H9 (cell line): ENCODE data around the gene TRMT1. TPM values are rescaled to one million over a fixed set of nuclear protein-coding genes. Genes with fewer than 3 reads are reported as not detected.

Source experiments
- DNase-seq: peaks from one replicate; pipeline ENCODE4 v3.0.0-alpha.2; 2017
- H2AFZ ChIP-seq: one replicate; pipeline ENCODE4 v1.6.1; 2013; ENCODE audit warnings: mild to moderate bottlenecking, low read length, control low read depth, moderate library complexity
- H2AK5ac ChIP-seq: 2 replicates; pipeline ENCODE4 v1.6.1; 2013; ENCODE audit warnings: low read length, control low read depth, mixed read lengths; ENCODE audit not compliant: insufficient read length
- H2BK120ac ChIP-seq: one replicate; pipeline ENCODE4 v1.6.1; 2013; ENCODE audit warnings: low read depth, mild to moderate bottlenecking, low read length, control low read depth, inconsistent platforms; ENCODE audit not compliant: poor library complexity, severe bottlenecking
- H2BK12ac ChIP-seq: 2 replicates; pipeline ENCODE4 v1.6.1; 2013; ENCODE audit warnings: low read length, control low read depth, mixed read lengths, low read depth; ENCODE audit not compliant: insufficient read length
- H2BK15ac ChIP-seq: 2 replicates; pipeline ENCODE4 v1.6.1; 2013; ENCODE audit warnings: low read depth, low read length, control low read depth
- H2BK20ac ChIP-seq: one replicate; pipeline ENCODE4 v1.6.1; 2013; ENCODE audit warnings: low read depth, mild to moderate bottlenecking, low read length, control low read depth, inconsistent platforms; ENCODE audit not compliant: poor library complexity, severe bottlenecking
- H2BK5ac ChIP-seq: 2 replicates; pipeline ENCODE4 v1.6.1; 2013; ENCODE audit warnings: low read length, control low read depth, mixed read lengths; ENCODE audit not compliant: insufficient read length
- H3K14ac ChIP-seq: 2 replicates; pipeline ENCODE4 v1.6.1; 2013; ENCODE audit warnings: low read length, control low read depth; ENCODE audit not compliant: insufficient read depth
- H3K18ac ChIP-seq: 2 replicates; pipeline ENCODE4 v1.6.1; 2013; ENCODE audit warnings: low read depth, mild to moderate bottlenecking, mixed read lengths, low read length, control low read depth; ENCODE audit not compliant: insufficient read length
- H3K23ac ChIP-seq: 2 replicates; pipeline ENCODE4 v1.6.1; 2013; ENCODE audit warnings: low read length, control low read depth, mixed read lengths, low read depth; ENCODE audit not compliant: insufficient read length
- H3K23me2 ChIP-seq: 2 replicates; pipeline ENCODE4 v1.6.1; 2013; ENCODE audit warnings: low read depth, mild to moderate bottlenecking, mixed read lengths, low read length, control low read depth; ENCODE audit not compliant: insufficient read length, poor library complexity, severe bottlenecking
- H3K27ac ChIP-seq: 2 replicates; pipeline ENCODE4 v1.5.1; 2013; ENCODE audit warnings: low read length, control low read depth, mixed read lengths, low read depth; ENCODE audit not compliant: insufficient read length
- H3K27me3 ChIP-seq: 2 replicates; pipeline ENCODE4 v1.6.1; 2013; ENCODE audit warnings: low read length, control low read depth, inconsistent platforms; ENCODE audit not compliant: insufficient read depth
- H3K4ac ChIP-seq: 2 replicates; pipeline ENCODE4 v1.6.1; 2013; ENCODE audit warnings: low read depth, mild to moderate bottlenecking, control low read depth, inconsistent platforms, low read length, moderate library complexity
- H3K4me1 ChIP-seq: 2 replicates; pipeline ENCODE4 v1.6.1; 2013; ENCODE audit warnings: low read length, control low read depth, inconsistent platforms; ENCODE audit not compliant: insufficient read depth
- H3K4me2 ChIP-seq: 2 replicates; pipeline ENCODE4 v1.6.1; 2013; ENCODE audit warnings: low read length, control low read depth, mixed read lengths; ENCODE audit not compliant: insufficient read length, insufficient read depth
- H3K56ac ChIP-seq: 2 replicates; pipeline ENCODE4 v1.6.1; 2013; ENCODE audit warnings: low read depth, mild to moderate bottlenecking, mixed read lengths, low read length, control low read depth; ENCODE audit not compliant: insufficient read length
- H3K79me1 ChIP-seq: 2 replicates; pipeline ENCODE4 v1.6.1; 2013; ENCODE audit warnings: low read depth, mild to moderate bottlenecking, moderate library complexity, low read length, control low read depth, inconsistent platforms; ENCODE audit not compliant: insufficient read depth, poor library complexity, severe bottlenecking
- H3K79me2 ChIP-seq: 2 replicates; pipeline ENCODE4 v1.6.1; 2013; ENCODE audit warnings: low read length, control low read depth, inconsistent platforms; ENCODE audit not compliant: insufficient read depth
- H3K9ac ChIP-seq: 2 replicates; pipeline ENCODE4 v1.6.1; 2013; ENCODE audit warnings: low read length, control low read depth, mixed read lengths; ENCODE audit not compliant: insufficient read length; ENCODE audit errors: extremely low read depth
- H3K9me3 ChIP-seq: one replicate; pipeline ENCODE4 v1.6.1; 2013; ENCODE audit warnings: low read depth, low read length, inconsistent platforms; ENCODE audit not compliant: control insufficient read depth
- H3T11ph ChIP-seq: one replicate; pipeline ENCODE4 v1.6.1; 2013; ENCODE audit warnings: mild to moderate bottlenecking, low read length, control low read depth, inconsistent platforms
- H4K20me1 ChIP-seq: one replicate; pipeline ENCODE4 v1.6.1; 2013; ENCODE audit not compliant: control insufficient read depth, insufficient read length, insufficient read depth
- H4K5ac ChIP-seq: 2 replicates; pipeline ENCODE4 v1.6.1; 2013; ENCODE audit warnings: low read depth, mild to moderate bottlenecking, mixed read lengths, low read length, control low read depth; ENCODE audit not compliant: insufficient read length
- H4K8ac ChIP-seq: replicated peaks from 2 replicates; pipeline ENCODE4 v1.6.1; 2013; ENCODE audit warnings: low read length, control low read depth, mixed read lengths, low read depth; ENCODE audit not compliant: insufficient read length
- H4K91ac ChIP-seq: 2 replicates; pipeline ENCODE4 v1.6.1; 2013; ENCODE audit warnings: low read depth, mild to moderate bottlenecking, moderate library complexity, mixed read lengths, low read length, control low read depth; ENCODE audit not compliant: insufficient read length
- H3K27ac Mint-ChIP-seq, 3 experiments: 2 replicates in 2 of 3; 3 replicates in 1 of 3; pipeline ENCODE4 v1.8.0; 2020 to 2021; ENCODE audit warnings: mixed read lengths in 3 of 3, mild to moderate bottlenecking in 1 of 3, moderate library complexity in 1 of 3
- H3K27me3 Mint-ChIP-seq: 2 replicates; pipeline ENCODE4 v1.8.0; 2021; ENCODE audit warnings: low read depth, mild to moderate bottlenecking, moderate library complexity, mixed read lengths
- H3K36me3 Mint-ChIP-seq, 3 experiments: 2 replicates in 2 of 3; 3 replicates in 1 of 3; pipeline ENCODE4 v1.8.0; 2020 to 2021; ENCODE audit warnings: low read depth in 3 of 3, mixed read lengths in 3 of 3; ENCODE audit not compliant: insufficient read depth in 1 of 3
- H3K4me1 Mint-ChIP-seq, 2 experiments: 2 replicates each; pipeline ENCODE4 v1.8.0; 2020; ENCODE audit warnings: mixed read lengths in 2 of 2
- H3K4me3 Mint-ChIP-seq, 2 experiments: 2 replicates in 1 of 2; 3 replicates in 1 of 2; pipeline ENCODE4 v1.8.0; 2020 to 2021; ENCODE audit warnings: mild to moderate bottlenecking in 2 of 2, mixed read lengths in 2 of 2, moderate library complexity in 1 of 2
- H3K9me3 Mint-ChIP-seq, 2 experiments: 2 replicates in 1 of 2; 3 replicates in 1 of 2; pipeline ENCODE4 v1.8.0; 2020; ENCODE audit warnings: mild to moderate bottlenecking in 2 of 2, mixed read lengths in 2 of 2, moderate library complexity in 1 of 2
- WGBS: extraction: QIAGEN DNeasy Blood & Tissue Kit; methylation state at CpG from one replicate; pipeline ENCODE4 v1.1.7; 2013; ENCODE audit warnings: missing lambda C conversion rate, low lambda C conversion rate, mixed read lengths; ENCODE audit not compliant: insufficient read length; ENCODE audit errors: extremely low coverage; 5-methylcytosine and 5-hydroxymethylcytosine counted together
- total RNA-seq: library from RNA; stranded (reverse); gene quantifications from 2 replicates; pipeline ENCODE4 v1.2.1, GENCODE V29; 2021
- TF ChIP-seq, protein P1 (sequence below): fragments of 200-600 bp; sonication (generic); conservative IDR thresholded peaks from 3 replicates; pipeline ENCODE4 v1.8.0; 2021; ENCODE audit warnings: antibody characterized with exemption, mild to moderate bottlenecking

Gene TRMT1
- total RNA-seq, 1 experiment from 2014 or later = 95.7 TPM

GRCh38 chr19:13093407-13094105 is 23.0 kb downstream of the TRMT1 start:
- H3K4me1 Mint-ChIP-seq = peaks cover 31 to 49% of the 10 kb centered on the region in 2 experiments
- Histone ChIP-seq H3K23ac (no peak overlapping the region), H3K18ac (no peak overlapping the region), H4K5ac (no peak overlapping the region), H4K91ac (no peak overlapping the region), H4K8ac (no peak overlapping the region), H3K79me2 (no peaks in the 10 kb centered on the region), H3K9ac (no peak overlapping the region), H3K56ac (no peak overlapping the region), H3K27me3 (peaks cover 20% of the 10 kb centered on the region; the same call in 1 of the 2 replicates), H3K4ac (no peak overlapping the region), H2AK5ac (no peak overlapping the region), H3K9me3 (no peaks in the 10 kb centered on the region), H3K4me2 (no peak overlapping the region), H3K4me1 (0 out of 2 replicates have a peak, but pooled peaks cover 2% of the 10 kb centered on the region), H4K20me1 (no peaks in the 10 kb centered on the region), H3K23me2 (peaks cover 9% of the 10 kb centered on the region), H3K27ac (no peak overlapping the region), H2BK120ac (no peak overlapping the region), H2BK15ac (no peak overlapping the region), H2BK5ac (no peak overlapping the region), H2BK12ac (no peak overlapping the region), H2BK20ac (no peak overlapping the region), H3K79me1 (no peaks in the 10 kb centered on the region), H2AFZ (no peak overlapping the region), H3K14ac (no peak overlapping the region), H3T11ph (no peak overlapping the region)
- peak; percentile 90 for DNase-seq
- no peaks in the 10 kb centered on the region for H3K36me3 Mint-ChIP-seq
- peaks cover 74% of the 10 kb centered on the region for H3K27me3 Mint-ChIP-seq
- H3K4me3 Mint-ChIP-seq = no peak overlapping the region
- H3K9me3 Mint-ChIP-seq = peaks cover 0 to 3% of the 10 kb centered on the region in 2 experiments; a peak in 1 of 5 replicates
- TF ChIP-seq, protein P1, sequence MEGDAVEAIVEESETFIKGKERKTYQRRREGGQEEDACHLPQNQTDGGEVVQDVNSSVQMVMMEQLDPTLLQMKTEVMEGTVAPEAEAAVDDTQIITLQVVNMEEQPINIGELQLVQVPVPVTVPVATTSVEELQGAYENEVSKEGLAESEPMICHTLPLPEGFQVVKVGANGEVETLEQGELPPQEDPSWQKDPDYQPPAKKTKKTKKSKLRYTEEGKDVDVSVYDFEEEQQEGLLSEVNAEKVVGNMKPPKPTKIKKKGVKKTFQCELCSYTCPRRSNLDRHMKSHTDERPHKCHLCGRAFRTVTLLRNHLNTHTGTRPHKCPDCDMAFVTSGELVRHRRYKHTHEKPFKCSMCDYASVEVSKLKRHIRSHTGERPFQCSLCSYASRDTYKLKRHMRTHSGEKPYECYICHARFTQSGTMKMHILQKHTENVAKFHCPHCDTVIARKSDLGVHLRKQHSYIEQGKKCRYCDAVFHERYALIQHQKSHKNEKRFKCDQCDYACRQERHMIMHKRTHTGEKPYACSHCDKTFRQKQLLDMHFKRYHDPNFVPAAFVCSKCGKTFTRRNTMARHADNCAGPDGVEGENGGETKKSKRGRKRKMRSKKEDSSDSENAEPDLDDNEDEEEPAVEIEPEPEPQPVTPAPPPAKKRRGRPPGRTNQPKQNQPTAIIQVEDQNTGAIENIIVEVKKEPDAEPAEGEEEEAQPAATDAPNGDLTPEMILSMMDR = peak; percentile 98
- no CpG with 5 or more reads among the region's 12 CpGs for WGBS
- H3K27ac Mint-ChIP-seq = no peak overlapping the region
